Eye (tissue), 1 donor: ENCODE data around the gene MCOLN1.

Experiments used
- DNase-seq: peaks from one replicate; pipeline ENCODE4 v3.0.0-alpha.2; 2015

The MCOLN1 gene

DNA sequence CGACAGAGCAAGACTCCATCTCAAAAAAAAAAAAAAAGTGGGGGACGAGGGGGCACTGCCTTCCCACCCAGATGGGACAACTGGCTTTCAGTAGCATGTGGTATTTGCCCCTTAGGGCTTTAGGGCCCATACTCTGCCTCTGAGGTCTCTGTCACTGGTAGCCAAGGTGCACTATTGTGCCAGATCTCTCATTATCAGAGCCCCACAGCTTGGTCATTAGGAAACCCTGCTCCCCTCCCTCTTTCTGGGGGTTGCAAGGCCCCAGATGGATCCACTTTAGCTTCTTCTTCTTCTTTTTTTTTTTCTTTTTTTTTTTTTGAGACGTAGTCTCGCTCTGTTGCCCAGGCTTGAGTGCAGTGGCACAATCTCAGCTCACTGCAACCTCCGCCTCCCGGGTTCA, 17.7 kb upstream of the MCOLN1 start:
- no peak for DNase-seq

DNA sequence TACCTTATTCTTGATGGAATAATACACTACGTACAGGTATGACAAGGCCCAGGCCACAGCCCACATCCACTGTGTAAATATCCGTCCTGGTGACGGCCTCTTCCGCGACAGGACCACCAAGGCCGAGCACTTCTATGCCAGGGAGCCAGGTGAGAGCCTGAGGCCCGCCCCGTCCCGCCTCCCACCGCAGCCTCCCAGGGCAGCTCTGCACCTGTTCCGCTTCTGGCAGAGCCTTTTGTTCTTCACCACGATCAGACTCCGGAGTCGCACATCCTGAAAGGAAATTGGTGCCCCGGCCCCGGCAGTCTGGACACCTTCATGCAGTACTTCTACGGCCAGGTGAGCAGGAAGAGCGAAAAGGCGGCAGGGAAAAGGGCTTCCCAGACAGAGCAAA, 17.1 kb upstream of the MCOLN1 start:
- DNase-seq: no peak

GRCh38 chr19:7505682-7506384, 16.6 kb upstream of the MCOLN1 start:
- DNase-seq: peak; percentile 35

DNA sequence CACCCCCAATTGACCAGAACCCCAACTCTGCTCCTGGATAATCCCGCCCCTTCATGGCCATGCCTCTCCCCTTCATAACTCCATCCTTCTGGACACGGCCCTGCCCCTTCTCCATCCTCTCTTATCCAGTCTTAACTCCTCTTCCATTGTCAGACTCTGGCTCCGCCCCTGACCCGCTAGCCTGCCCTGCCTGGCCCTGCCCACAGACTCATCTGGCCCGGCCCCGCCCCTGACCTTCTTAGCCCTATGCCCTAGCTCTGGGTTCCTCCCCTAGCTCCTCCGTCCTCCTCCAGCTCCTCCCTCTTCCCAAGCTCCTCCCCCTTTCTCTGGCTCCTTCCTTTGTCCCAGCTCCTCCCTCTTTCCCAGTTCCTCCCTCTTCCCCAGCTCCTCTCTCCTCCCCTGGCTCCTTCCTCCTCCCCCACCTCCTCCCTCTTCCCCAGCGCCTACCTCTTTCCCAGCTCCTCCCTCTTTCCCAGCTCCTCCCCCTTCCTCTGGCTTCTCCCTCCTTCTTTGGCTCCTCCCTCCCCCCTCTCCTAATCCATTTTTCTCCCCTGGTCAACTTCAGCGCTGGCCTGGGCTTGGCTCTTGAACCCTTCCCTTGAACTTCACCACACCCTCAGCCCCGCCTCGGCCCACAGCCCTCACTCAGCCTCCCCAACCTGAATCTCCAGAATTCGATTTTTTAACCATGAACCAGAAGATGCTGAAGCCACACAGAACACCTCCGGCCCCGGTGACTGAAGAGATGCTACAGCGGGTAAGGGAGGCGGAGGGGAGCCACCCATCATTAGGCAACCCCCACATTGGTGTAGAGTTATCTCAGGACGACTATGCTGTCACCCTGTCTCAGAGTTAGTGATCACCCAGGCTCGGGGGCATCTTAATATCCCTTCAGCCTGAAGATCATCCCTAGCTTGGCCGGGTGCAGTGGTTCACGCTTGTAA, 15.8 kb upstream of the MCOLN1 start:
- DNase-seq: peak; percentile 86

- DNase-seq: peak; percentile 52
Measured at GRCh38 chr19:7507884-7508283, 14.5 kb upstream of the MCOLN1 start.

- DNase-seq: no peak
Measured at GRCh38 chr19:7509625-7510024, 12.8 kb upstream of the MCOLN1 start.

- peak; percentile 40 for DNase-seq
Measured at GRCh38 chr19:7512400-7512851, 10.0 kb upstream of the MCOLN1 start.

GRCh38 chr19:7513809-7514642, 8.4 kb upstream of the MCOLN1 start:
- DNase-seq: no peak

DNA sequence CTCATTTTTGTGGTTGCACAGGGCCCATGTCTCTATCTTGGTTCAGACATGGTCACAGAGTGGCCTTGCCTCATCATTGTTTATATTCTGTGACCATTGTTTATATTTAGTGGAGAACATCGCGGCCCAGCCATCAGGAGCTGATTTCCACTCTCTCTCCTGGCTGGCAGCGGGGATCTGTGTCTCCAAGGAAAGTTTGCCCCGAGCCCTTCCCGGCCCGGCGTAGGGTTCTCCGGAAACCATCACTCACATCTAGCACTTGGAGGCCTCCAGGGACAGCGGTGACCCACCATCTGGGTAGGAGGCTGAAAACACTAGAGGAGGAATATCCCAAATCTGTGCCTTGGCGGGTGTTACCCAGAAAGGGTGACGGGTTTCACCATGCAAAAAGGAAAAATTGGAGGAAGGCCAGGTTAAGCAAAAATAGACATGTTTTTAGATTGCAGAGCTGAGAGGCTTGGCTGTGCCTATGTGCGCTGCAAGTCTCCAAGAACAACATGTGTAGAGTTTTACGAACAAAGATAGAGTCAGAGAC, 7.2 kb upstream of the MCOLN1 start:
- DNase-seq: no peak

DNA sequence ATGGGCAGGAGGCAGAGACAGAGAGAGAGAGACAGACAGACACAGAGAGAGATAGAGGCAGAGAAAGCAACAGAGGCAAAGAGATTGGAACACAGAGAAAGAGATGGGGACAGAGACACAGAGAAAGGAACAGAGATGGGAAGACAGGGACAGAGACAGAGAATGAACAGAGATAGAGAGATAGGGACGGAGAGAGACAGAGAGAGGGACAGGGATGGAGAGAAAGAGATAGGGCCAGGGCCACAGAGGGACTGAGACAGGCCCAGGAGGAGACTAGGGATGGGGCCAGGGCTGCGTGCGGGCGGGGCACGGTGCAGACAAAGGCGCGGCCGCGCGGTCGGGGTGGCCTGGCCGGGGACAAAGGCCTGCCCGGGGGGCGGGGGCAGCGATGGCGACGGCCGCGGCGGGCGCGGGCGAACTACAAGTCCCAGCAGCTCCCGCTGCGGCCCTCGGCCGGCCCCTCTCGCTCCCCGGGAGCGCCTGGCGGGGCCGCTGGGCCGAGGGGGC, 6.7 kb upstream of the MCOLN1 start, which contains the start of gene ZNF358:
ZNF358 (plus strand) TSS at position 459 of the 507 bp plus-strand sequence. CDS start 3,140 bp downstream, outside the sequence.
- peak; percentile 91 for DNase-seq

DNA sequence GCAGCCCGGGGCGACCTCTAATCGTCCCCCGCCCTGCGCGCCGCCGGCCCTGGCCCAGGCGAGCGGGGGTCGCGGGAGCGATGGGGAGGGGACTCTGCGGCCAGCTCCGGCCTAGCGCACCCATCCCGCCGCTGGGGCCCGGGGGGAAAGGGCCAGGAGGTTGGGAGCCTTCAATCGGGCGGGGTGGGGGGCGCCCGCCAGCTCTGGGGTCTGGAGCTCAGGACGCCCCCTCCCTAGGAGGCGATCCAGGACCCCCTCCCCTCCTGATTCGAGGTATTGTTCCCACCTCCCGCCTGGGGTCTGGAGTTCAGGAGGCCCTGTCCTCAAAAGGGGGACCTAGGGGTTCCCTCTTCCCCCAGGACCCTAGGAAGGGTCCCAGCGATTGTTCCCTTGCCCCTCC, 6.1 kb upstream of the MCOLN1 start:
- peak; percentile 53 for DNase-seq

DNA sequence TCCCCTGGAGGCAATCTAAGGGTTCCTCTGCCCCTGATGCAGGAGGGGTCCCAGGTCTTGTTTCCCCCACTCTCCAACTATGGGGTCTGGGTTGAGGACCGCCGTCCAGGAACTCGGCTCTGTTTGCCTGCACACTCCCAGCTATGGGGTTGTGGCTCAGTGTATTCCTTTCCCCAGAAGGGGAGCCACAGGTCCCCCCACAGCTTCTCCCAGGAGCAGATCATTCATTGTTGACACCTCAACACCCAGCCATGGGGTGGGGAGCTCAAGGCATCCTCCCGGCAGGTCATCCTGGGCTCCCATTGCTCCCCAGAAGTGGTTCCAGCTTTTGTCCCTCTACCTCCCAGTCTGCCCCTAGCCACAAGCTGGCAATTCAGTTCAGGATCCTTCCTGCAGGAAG, 5.5 kb upstream of the MCOLN1 start:
- DNase-seq: no peak

- no peak for DNase-seq
Measured at GRCh38 chr19:7519361-7520130, 2.9 kb upstream of the MCOLN1 start.

- no peak for DNase-seq
Measured at GRCh38 chr19:7520131-7521051, 2.0 kb upstream of the MCOLN1 start.

DNA sequence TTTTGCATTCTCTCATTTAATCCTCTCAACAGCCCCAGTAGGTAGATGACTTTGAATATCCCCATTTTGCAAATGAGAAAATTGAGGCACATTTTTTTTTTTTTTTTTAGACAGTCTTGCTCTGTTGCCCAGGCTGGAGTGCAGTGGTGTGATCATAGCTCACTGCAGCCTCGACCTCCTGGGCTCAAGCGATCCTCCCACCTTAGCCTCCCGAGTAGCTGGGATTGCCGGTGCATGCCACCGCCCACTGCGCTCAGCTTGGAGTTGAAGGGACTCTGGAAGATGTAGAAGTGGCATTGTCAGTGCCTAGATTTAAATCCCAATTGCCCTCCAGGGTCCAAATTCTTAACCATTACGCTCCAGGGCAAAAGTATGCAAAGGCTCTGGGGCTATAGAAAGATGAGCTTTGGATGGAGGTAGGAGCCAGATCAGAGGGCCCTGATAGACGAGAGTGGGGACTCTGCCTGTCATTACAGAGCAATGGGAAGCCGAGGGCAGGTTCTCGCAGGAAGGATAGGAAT, 813 bp upstream of the MCOLN1 start:
- DNase-seq: no peak

DNA sequence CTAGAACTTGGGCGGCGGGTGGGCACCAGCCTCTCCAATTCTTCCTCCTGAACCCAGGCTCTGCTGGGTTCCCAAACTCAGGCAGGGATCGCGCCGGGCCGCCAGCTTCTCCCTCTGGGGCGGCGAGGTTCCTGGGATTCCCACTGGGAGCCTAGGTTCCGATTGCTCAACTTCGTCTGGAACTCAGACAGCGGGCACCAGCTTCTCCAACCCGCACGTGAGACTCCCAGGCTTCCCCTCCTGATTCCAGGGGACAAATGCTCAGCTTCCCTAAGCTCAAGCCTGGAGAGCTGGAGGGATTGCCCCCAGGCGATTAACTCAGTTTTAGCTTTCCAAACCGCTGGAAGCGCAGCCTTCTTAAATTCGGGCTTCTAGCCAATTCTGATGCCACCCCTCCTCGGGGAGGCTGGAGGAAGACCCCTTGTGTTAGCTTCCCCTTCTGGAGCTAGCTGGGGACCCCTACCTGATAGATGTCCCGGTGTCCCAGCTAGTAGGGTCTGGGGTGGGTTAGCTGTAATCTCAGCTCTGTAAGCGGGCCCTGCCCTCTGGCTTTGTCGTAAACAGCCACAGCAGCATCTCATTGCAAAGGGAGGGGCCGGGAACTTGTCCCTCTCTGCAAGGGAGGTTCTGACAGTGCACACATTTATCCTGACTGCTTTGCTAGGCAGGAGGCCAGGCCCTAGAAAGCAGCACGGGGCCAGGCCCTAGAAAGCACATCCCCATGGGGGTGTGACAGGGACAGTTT, 671 bp downstream of the MCOLN1 start:
- DNase-seq: no peak

DNA sequence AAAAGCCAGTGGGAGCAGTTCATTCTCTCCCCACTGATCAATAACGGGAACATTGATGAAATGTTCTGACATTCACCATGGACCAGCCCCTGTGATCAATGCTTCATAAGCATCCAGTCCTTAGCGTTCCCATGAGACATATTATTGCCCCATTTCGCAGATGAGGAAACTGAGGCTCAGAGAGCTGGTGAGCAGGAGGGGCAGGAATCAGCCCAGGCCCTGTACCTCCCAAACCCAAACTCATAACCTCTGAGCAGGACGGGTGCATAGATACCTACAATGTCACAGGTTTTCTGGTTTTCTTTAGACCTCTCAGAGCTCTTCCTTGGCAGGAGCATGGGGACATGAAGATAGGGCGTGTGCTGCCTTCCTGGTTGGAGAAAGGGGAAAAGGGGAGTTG, 2.1 kb downstream of the MCOLN1 start:
- no peak for DNase-seq

GRCh38 chr19:7524992-7525739, 2.7 kb downstream of the MCOLN1 start:
- no peak for DNase-seq
